ENCODE data around the gene CMSS1. TPM values are rescaled to one million over a fixed set of nuclear protein-coding genes. Genes with fewer than 3 reads are reported as not detected.

Gene CMSS1
- total RNA-seq, 1 experiment from 2014 or later, result 93.8 TPM

GRCh38 chr3:99947356-99947755, 129.7 kb downstream of the CMSS1 start:
- peaks cover 45% of the 10 kb centered on the region for H3K4me1 ChIP-seq

GRCh38 chr3:99948467-99949089, 130.9 kb downstream of the CMSS1 start:
- no peak overlapping the region for H3K4me3 ChIP-seq
- DNase-seq, result no peak
- no peaks in the 10 kb centered on the region for H3K27me3 ChIP-seq
- H3K27ac ChIP-seq, result no peak overlapping the region
- H3K4me1 ChIP-seq, result peaks cover 57% of the 10 kb centered on the region
- no peaks in the 10 kb centered on the region for H3K36me3 ChIP-seq
- no peaks in the 10 kb centered on the region for H3K9me3 ChIP-seq (replicated peaks)

More at GRCh38 chr3:99947356-99947755, 129.7 kb downstream of the CMSS1 start:
- Histone ChIP-seq H3K36me3 (no peaks in the 10 kb centered on the region), H3K9me3 (replicated peaks) (no peaks in the 10 kb centered on the region), H3K27me3 (no peaks in the 10 kb centered on the region), H3K4me3 (no peak overlapping the region), H3K27ac (no peak overlapping the region)
- DNase-seq, result no peak

GRCh38 chr3:99949956-99950670, 132.5 kb downstream of the CMSS1 start:
- no peaks in the 10 kb centered on the region for H3K36me3 ChIP-seq
- H3K27ac ChIP-seq, result no peak overlapping the region; the same call in 1 of the 2 replicates
- H3K4me3 ChIP-seq, result no peak overlapping the region
- no peak for DNase-seq
- no peaks in the 10 kb centered on the region for H3K9me3 ChIP-seq (replicated peaks)
- H3K4me1 ChIP-seq, result peaks cover 46% of the 10 kb centered on the region
- no peaks in the 10 kb centered on the region for H3K27me3 ChIP-seq

- Histone ChIP-seq H3K27ac (peak overlapping the region; percentile 75), H3K27me3 (no peaks in the 10 kb centered on the region), H3K9me3 (replicated peaks) (no peaks in the 10 kb centered on the region), H3K4me1 (peaks cover 38% of the 10 kb centered on the region), H3K36me3 (no peaks in the 10 kb centered on the region), H3K4me3 (no peak overlapping the region)
- peak; percentile 48 to 66 for DNase-seq
These were observed 133.3 kb downstream of the CMSS1 start for GRCh38 chr3:99950921-99951320.

- Histone ChIP-seq H3K4me1 (peaks cover 36% of the 10 kb centered on the region), H3K4me3 (no peak overlapping the region), H3K27me3 (no peaks in the 10 kb centered on the region), H3K9me3 (replicated peaks) (no peaks in the 10 kb centered on the region), H3K36me3 (no peaks in the 10 kb centered on the region), H3K27ac (peak overlapping the region; percentile 75)
- peak in 1 of 2 experiments; percentile 35 for DNase-seq
These were observed 134.0 kb downstream of the CMSS1 start for GRCh38 chr3:99951701-99952100.

GRCh38 chr3:99952306-99952705, 134.6 kb downstream of the CMSS1 start:
- Histone ChIP-seq H3K4me3 (no peak overlapping the region), H3K9me3 (replicated peaks) (no peaks in the 10 kb centered on the region), H3K27me3 (no peaks in the 10 kb centered on the region), H3K27ac (peak overlapping the region; percentile 75), H3K4me1 (peaks cover 36% of the 10 kb centered on the region), H3K36me3 (no peaks in the 10 kb centered on the region)
- peak; percentile 65 to 87 for DNase-seq

GRCh38 chr3:99953596-99953995, 135.9 kb downstream of the CMSS1 start:
- no peak overlapping the region; the same call in 1 of the 2 replicates for H3K27ac ChIP-seq
- DNase-seq, result no peak
- no peak overlapping the region for H3K4me3 ChIP-seq
- H3K4me1 ChIP-seq, result peaks cover 36% of the 10 kb centered on the region
- H3K9me3 ChIP-seq (replicated peaks), result no peaks in the 10 kb centered on the region
- H3K36me3 ChIP-seq, result no peaks in the 10 kb centered on the region
- H3K27me3 ChIP-seq, result no peaks in the 10 kb centered on the region

GRCh38 chr3:99954914-99955644, 137.4 kb downstream of the CMSS1 start:
- Histone ChIP-seq H3K9me3 (replicated peaks) (no peaks in the 10 kb centered on the region), H3K27me3 (no peaks in the 10 kb centered on the region), H3K4me3 (no peak overlapping the region), H3K27ac (no peak overlapping the region), H3K4me1 (peaks cover 36% of the 10 kb centered on the region), H3K36me3 (no peaks in the 10 kb centered on the region)
- no peak for DNase-seq

- H3K27me3 ChIP-seq, result no peaks in the 10 kb centered on the region
- H3K27ac ChIP-seq, result no peak overlapping the region
- H3K4me3 ChIP-seq, result no peak overlapping the region
- no peaks in the 10 kb centered on the region for H3K9me3 ChIP-seq (replicated peaks)
- no peaks in the 10 kb centered on the region for H3K36me3 ChIP-seq
- H3K4me1 ChIP-seq, result peaks cover 29% of the 10 kb centered on the region
- DNase-seq, result no peak
These were observed 138.3 kb downstream of the CMSS1 start for GRCh38 chr3:99955773-99956562.

- Histone ChIP-seq H3K4me3 (no peak overlapping the region), H3K4me1 (peaks cover 16% of the 10 kb centered on the region), H3K27me3 (no peaks in the 10 kb centered on the region), H3K27ac (no peak overlapping the region), H3K36me3 (no peaks in the 10 kb centered on the region), H3K9me3 (replicated peaks) (no peaks in the 10 kb centered on the region)
- DNase-seq, result no peak
These were observed 139.6 kb downstream of the CMSS1 start for GRCh38 chr3:99957151-99957796.

- Histone ChIP-seq H3K27me3 (no peaks in the 10 kb centered on the region), H3K4me1 (peaks cover 6% of the 10 kb centered on the region), H3K9me3 (replicated peaks) (no peaks in the 10 kb centered on the region), H3K36me3 (no peaks in the 10 kb centered on the region), H3K27ac (no peak overlapping the region), H3K4me3 (no peak overlapping the region)
- DNase-seq, result no peak
These were observed 140.7 kb downstream of the CMSS1 start for GRCh38 chr3:99958222-99958912.

- Histone ChIP-seq H3K4me3 (no peak overlapping the region), H3K9me3 (replicated peaks) (no peaks in the 10 kb centered on the region), H3K36me3 (no peaks in the 10 kb centered on the region), H3K27me3 (no peaks in the 10 kb centered on the region), H3K27ac (no peak overlapping the region), H3K4me1 (no peaks in the 10 kb centered on the region)
- DNase-seq, result no peak
These were observed 142.6 kb downstream of the CMSS1 start for GRCh38 chr3:99960123-99960878.

GRCh38 chr3:99960941-99961340, 143.3 kb downstream of the CMSS1 start:
- Histone ChIP-seq H3K4me1 (no peaks in the 10 kb centered on the region), H3K27ac (no peak overlapping the region), H3K9me3 (replicated peaks) (no peaks in the 10 kb centered on the region), H3K27me3 (no peaks in the 10 kb centered on the region), H3K36me3 (no peaks in the 10 kb centered on the region), H3K4me3 (no peak overlapping the region)
- no peak for DNase-seq
